Activated CD8-positive, alpha-beta T cell treated with anti-CD3 and anti-CD28 coated beads for 36 hours (primary cell): Measurements from ENCODE around the gene GMCL1. TPM values are rescaled to one million over a fixed set of nuclear protein-coding genes. Genes with fewer than 3 reads are reported as not detected.
A peak's percentile ranks its signal among the peaks of the same experiment; 100 is the strongest.
"Not testable (repeated sequence)": the region's sequence is repeated elsewhere in the genome, so short reads cannot be mapped to it uniquely, and the experiment has no call there.

ENCODE experiments used
- ATAC-seq: fragments of 200-7000 bp; cut with Tn5 transposase; one replicate; pipeline ENCODE4 v1.10.0; 2021; ENCODE audit warnings: mild to moderate bottlenecking, moderate library complexity
- CTCF ChIA-PET: fragments of 350-600 bp; sonication (Branson Sonifier 250); formaldehyde crosslinking; loops from one replicate; lab custom pipeline; 2021; ENCODE audit warnings: antibody characterized with exemption; lab: Charles Lee
- POLR2A ChIA-PET: fragments of 350-600 bp; sonication (Branson Sonifier 250); formaldehyde crosslinking; loops from one replicate; lab custom pipeline; 2021; ENCODE audit warnings: antibody characterized with exemption; lab: Charles Lee
- DNase-seq: peaks from one replicate; pipeline ENCODE4 v3.0.0-alpha.2; 2020
- H3K27ac Mint-ChIP-seq: one replicate; pipeline ENCODE4 v1.8.0; 2021; ENCODE audit warnings: mild to moderate bottlenecking, mixed read lengths
- H3K27me3 Mint-ChIP-seq: one replicate; pipeline ENCODE4 v1.8.0; 2021; ENCODE audit warnings: mixed read lengths
- H3K36me3 Mint-ChIP-seq: one replicate; pipeline ENCODE4 v1.8.0; 2021; ENCODE audit warnings: low read depth, mixed read lengths
- H3K4me1 Mint-ChIP-seq: one replicate; pipeline ENCODE4 v1.8.0; 2021; ENCODE audit warnings: low read depth, mixed read lengths
- H3K4me3 Mint-ChIP-seq: one replicate; pipeline ENCODE4 v1.8.0; 2021; ENCODE audit warnings: mild to moderate bottlenecking, moderate library complexity, mixed read lengths
- H3K9me3 Mint-ChIP-seq: one replicate; pipeline ENCODE4 v1.8.0; 2021; ENCODE audit warnings: mixed read lengths
- CTCF ChIP-seq: fragments of 200-600 bp; IDR thresholded peaks from one replicate; pipeline ENCODE4 v1.8.0; 2022; ENCODE audit warnings: antibody characterized with exemption, mild to moderate bottlenecking
- intact Hi-C: fragments of 100-400 bp; cut with micrococcal nuclease; formaldehyde crosslinking; loops from one replicate; pipeline ENCODE4 v1.10.0; 2022
- total RNA-seq, 2 experiments: library from RNA; stranded (reverse); gene quantifications; one replicate each; pipeline ENCODE4 v1.2.3, GENCODE V29; 2021

GMCL1 gene
- total RNA-seq, 2 experiments from 2014 or later = 18.1 to 20.4 TPM

GRCh38 chr2:69893684-69894551, 64.5 kb downstream of the GMCL1 start, which contains the start of gene SNRNP27:
Gene SNRNP27, plus strand, starts transcription at chr2:69893956. Its CDS starts 29 bp downstream, at chr2:69893985.
- ChIA-PET POLR2A (interaction anchor here (0.6 to 4.4 kb wide), 12 partner anchors 9 to 1184 kb away, joined by 3 to 29 read pairs (median 4); partner anchors contain the start of genes MXD1 and SNRPG), CTCF (interaction anchor here (0.9 to 5.5 kb wide), 6 partner anchors 8 to 408 kb away, joined by 3 to 42 read pairs (median 4); partner anchors contain the start of genes FAM136A and MXD1)
- Mint-ChIP-seq H3K27ac (peak within 1 kb of the TSS; percentile 98), H3K27me3 (no peaks in the 10 kb centered on the region), H3K36me3 (peaks cover 23% of the 10 kb centered on the region), H3K4me1 (peaks cover 34% of the 10 kb centered on the region), H3K4me3 (peak within 1 kb of the TSS; percentile 99), H3K9me3 (no peaks in the 10 kb centered on the region)
- intact Hi-C loops = no loop called here
- DNase-seq (peak; percentile 87), ATAC-seq (peak; percentile 92)
- TF ChIP-seq CTCF = no peak

- peaks cover 27% of the 10 kb centered on the region for H3K36me3 Mint-ChIP-seq
- peak overlapping the region; percentile 98 for H3K27ac Mint-ChIP-seq
- ATAC-seq, intact Hi-C loops, H3K27me3 Mint-ChIP-seq, DNase-seq, H3K9me3 Mint-ChIP-seq: not testable (repeated sequence)
- H3K4me1 Mint-ChIP-seq = peaks cover 34% of the 10 kb centered on the region
- POLR2A ChIA-PET = interaction anchor here (2.1 to 4.4 kb wide), 2 partner anchors 12 to 19 kb away, joined by 4 to 29 read pairs; partner anchors contain the start of gene MXD1
- CTCF ChIA-PET = interaction anchor here (1.7 to 5.5 kb wide), 2 partner anchors 17 to 170 kb away, joined by 14 to 42 read pairs; partner anchors contain the start of gene MXD1
- peak overlapping the region; percentile 99 for H3K4me3 Mint-ChIP-seq
Observed at GRCh38 chr2:69894737-69895136, 65.3 kb downstream of the GMCL1 start.

GRCh38 chr2:69902213-69902922, 72.9 kb downstream of the GMCL1 start:
- TF ChIP-seq CTCF = no peak
- Mint-ChIP-seq H3K36me3 (peaks cover 51% of the 10 kb centered on the region), H3K4me1 (peaks cover 38% of the 10 kb centered on the region), H3K9me3 (no peaks in the 10 kb centered on the region), H3K27me3 (no peaks in the 10 kb centered on the region), H3K27ac (peak overlapping the region; percentile 83), H3K4me3 (peak overlapping the region; percentile 77)
- DNase-seq (peak; percentile 12), ATAC-seq (peak; percentile 24)
- ChIA-PET CTCF (interaction anchor here (0.9 to 1.4 kb wide), 5 partner anchors 9 to 381 kb away, joined by 3 to 8 read pairs (median 3); partner anchors contain the start of gene SNRNP27), POLR2A (interaction anchor here (0.6 to 1.7 kb wide), 3 partner anchors 9 to 240 kb away, joined by 4 to 5 read pairs (median 5); partner anchors contain the start of genes MXD1 and SNRNP27)
- intact Hi-C loops = no loop called here

- Mint-ChIP-seq H3K27me3 (no peaks in the 10 kb centered on the region), H3K27ac (no peak overlapping the region), H3K4me3 (no peak overlapping the region), H3K36me3 (peaks cover 23% of the 10 kb centered on the region), H3K4me1 (peaks cover 16% of the 10 kb centered on the region), H3K9me3 (no peaks in the 10 kb centered on the region)
- no peak for TF ChIP-seq CTCF
- ChIA-PET CTCF (interaction anchor here (0.6 to 0.8 kb wide), 2 partner anchors 164 to 183 kb away, joined by 3 read pairs; no protein-coding TSS in a partner anchor), POLR2A (no interaction called here)
- DNase-seq (no peak), ATAC-seq (no peak)
- intact Hi-C loops = no loop called here
Observed at GRCh38 chr2:69907216-69907615, 77.8 kb downstream of the GMCL1 start.
